ENCODE results near the gene CELSR1. TPM values are rescaled to one million over a fixed set of nuclear protein-coding genes. Genes with fewer than 3 reads are reported as not detected.

The CELSR1 gene
- total RNA-seq, 2 experiments from 2014 or later = 3.7 to 5.2 TPM

GRCh38 chr22:46525389-46526243 lies 11.8 kb downstream of the CELSR1 start:
- H3K4me1 ChIP-seq (ENCODE audit: insufficient read depth, low read length, poor library complexity, severe bottlenecking) = no peaks in the 10 kb centered on the region
- no peak overlapping the region for H3K4me2 ChIP-seq (ENCODE audit: low read length)
- no peaks in the 10 kb centered on the region for H4K20me1 ChIP-seq (ENCODE audit: insufficient read depth, low read length)
- no peaks in the 10 kb centered on the region for H3K9me2 ChIP-seq (ENCODE audit: insufficient read depth, low read length)
- intact Hi-C loops (cut with micrococcal nuclease; ENCODE audit: unreplicated experiment) = no loop called here
- H3K4me3 ChIP-seq (ENCODE audit: low read depth, low read length, poor library complexity, severe bottlenecking) = no peak overlapping the region
- DNase-seq (ENCODE audit: low spot score) = no peak
- no peaks in the 10 kb centered on the region for H3K79me2 ChIP-seq (ENCODE audit: insufficient read depth, low read depth, low read length)
- CTCF ChIA-PET (ENCODE audit: unreplicated experiment) = no interaction called here
- no TSS peak for BruUV-seq (replicated peaks)
- H3K9me3 ChIP-seq (ENCODE audit: low read length) = no peaks in the 10 kb centered on the region
- H3K27ac ChIP-seq (ENCODE audit: low read depth, low read length, poor library complexity, severe bottlenecking) = no peak overlapping the region
- no peak for TF ChIP-seq EZH2phosphoT487 (IDR thresholded peaks at IDR 0.05; ENCODE audit: borderline replicate concordance, low read depth, low read length)
- POLR2A ChIA-PET = no interaction called here
- H2AFZ ChIP-seq (ENCODE audit: low read length) = no peak overlapping the region
- H3K36me3 ChIP-seq (ENCODE audit: insufficient read depth, low read length) = no peaks in the 10 kb centered on the region

GRCh38 chr22:46524203-46524740 lies 13.1 kb downstream of the CELSR1 start:
- Histone ChIP-seq H3K36me3 (ENCODE audit: insufficient read depth, low read length) (no peaks in the 10 kb centered on the region), H3K27ac (ENCODE audit: low read depth, low read length, poor library complexity, severe bottlenecking) (no peak overlapping the region), H3K4me1 (ENCODE audit: insufficient read depth, low read length, poor library complexity, severe bottlenecking) (no peaks in the 10 kb centered on the region), H3K9me3 (ENCODE audit: low read length) (no peaks in the 10 kb centered on the region), H4K20me1 (ENCODE audit: insufficient read depth, low read length) (no peaks in the 10 kb centered on the region), H3K4me2 (ENCODE audit: low read length) (no peak overlapping the region), H3K79me2 (ENCODE audit: insufficient read depth, low read depth, low read length) (no peaks in the 10 kb centered on the region), H3K9me2 (ENCODE audit: insufficient read depth, low read length) (no peaks in the 10 kb centered on the region), H3K4me3 (ENCODE audit: low read depth, low read length, poor library complexity, severe bottlenecking) (no peak overlapping the region), H2AFZ (ENCODE audit: low read length) (no peak overlapping the region)
- CTCF ChIA-PET (ENCODE audit: unreplicated experiment) = no interaction called here
- POLR2A ChIA-PET = no interaction called here
- no peak for DNase-seq (ENCODE audit: low spot score)
- TF ChIP-seq EZH2phosphoT487 (IDR thresholded peaks at IDR 0.05; ENCODE audit: borderline replicate concordance, low read depth, low read length) (no peak), CTCF (conservative IDR thresholded peaks at IDR 0.05; ENCODE audit: low read length) (no peak)
- intact Hi-C loops (cut with micrococcal nuclease; ENCODE audit: unreplicated experiment) = no loop called here
- no TSS peak for BruUV-seq (replicated peaks)

GRCh38 chr22:46522797-46523196 lies 14.6 kb downstream of the CELSR1 start:
- H3K79me2 ChIP-seq (ENCODE audit: insufficient read depth, low read depth, low read length) = no peaks in the 10 kb centered on the region
- H3K27ac ChIP-seq (ENCODE audit: low read depth, low read length, poor library complexity, severe bottlenecking) = no peak overlapping the region
- H3K4me3 ChIP-seq (ENCODE audit: low read depth, low read length, poor library complexity, severe bottlenecking) = no peak overlapping the region
- H3K4me1 ChIP-seq (ENCODE audit: insufficient read depth, low read length, poor library complexity, severe bottlenecking) = no peaks in the 10 kb centered on the region
- POLR2A ChIA-PET = no interaction called here
- H3K9me2 ChIP-seq (ENCODE audit: insufficient read depth, low read length) = no peaks in the 10 kb centered on the region
- no peak overlapping the region for H2AFZ ChIP-seq (ENCODE audit: low read length)
- H3K9me3 ChIP-seq (ENCODE audit: low read length) = no peaks in the 10 kb centered on the region
- H4K20me1 ChIP-seq (ENCODE audit: insufficient read depth, low read length) = no peaks in the 10 kb centered on the region
- no TSS peak for BruUV-seq (replicated peaks)
- intact Hi-C loops (cut with micrococcal nuclease; ENCODE audit: unreplicated experiment) = no loop called here
- CTCF ChIA-PET (ENCODE audit: unreplicated experiment) = no interaction called here
- no peaks in the 10 kb centered on the region for H3K36me3 ChIP-seq (ENCODE audit: insufficient read depth, low read length)
- TF ChIP-seq CTCF (conservative IDR thresholded peaks at IDR 0.05; ENCODE audit: low read length) = no peak
- TF ChIP-seq EZH2phosphoT487 (IDR thresholded peaks at IDR 0.05; ENCODE audit: borderline replicate concordance, low read depth, low read length) = no peak
- no peak overlapping the region for H3K4me2 ChIP-seq (ENCODE audit: low read length)
- no peak for DNase-seq (ENCODE audit: low spot score)

All from OCI-LY7 (cell line).